ENCODE data around the gene EPB41L4B. TPM values are rescaled to one million over a fixed set of nuclear protein-coding genes. Genes with fewer than 3 reads are reported as not detected.

The EPB41L4B gene
- total and polyA plus RNA-seq, 2 of the 4 experiments (the other 2 are of a cell fraction): 0.36 to 0.54 TPM

DNA sequence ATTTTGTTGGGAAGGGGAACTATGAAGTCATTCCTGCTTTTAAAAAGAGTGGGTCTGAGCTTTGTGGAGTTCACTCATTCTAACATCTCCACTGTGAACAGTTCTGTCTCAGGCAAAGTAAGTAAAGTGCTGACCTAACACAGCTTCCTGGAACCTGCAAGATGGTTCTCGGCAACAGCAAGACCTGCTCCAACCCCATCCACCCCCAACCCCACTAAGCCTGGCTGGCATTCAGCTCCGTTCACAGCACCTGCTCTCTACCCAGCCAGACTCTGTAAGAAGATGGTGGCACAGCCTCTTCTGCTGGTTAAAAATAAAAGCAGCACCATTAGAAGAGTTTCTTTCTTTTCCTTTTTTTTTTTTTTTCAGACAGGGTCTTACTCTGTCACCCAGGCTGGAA lies 42.0 kb downstream of the EPB41L4B start:
- no peak for TF ChIP-seq RCOR1 (IDR thresholded peaks at IDR 0.05; ENCODE audit: insufficient replicate concordance, low read length)
- TF ChIP-seq SMC3 (IDR thresholded peaks at IDR 0.05; ENCODE audit: low read depth, low read length): no peak
- TF ChIP-seq CTCF (conservative IDR thresholded peaks at IDR 0.05; ENCODE audit: low read depth, low read length): no peak
- TF ChIP-seq POLR2A (IDR thresholded peaks at IDR 0.05; ENCODE audit: low read depth, low read length): no peak
- no peak for TF ChIP-seq FOS (IDR thresholded peaks at IDR 0.05; ENCODE audit: low read depth, low read length)
- no peak for TF ChIP-seq RAD21 (IDR thresholded peaks at IDR 0.05; ENCODE audit: low read length)
- TF ChIP-seq MAFK (IDR thresholded peaks at IDR 0.05; ENCODE audit: low read depth, low read length): no peak
- no peak for TF ChIP-seq RFX5 (IDR thresholded peaks at IDR 0.05; ENCODE audit: low read depth, low read length)
- no peak for TF ChIP-seq NFE2L2 (IDR thresholded peaks at IDR 0.05; ENCODE audit: low read depth, low read length)
- TF ChIP-seq, protein P1, sequence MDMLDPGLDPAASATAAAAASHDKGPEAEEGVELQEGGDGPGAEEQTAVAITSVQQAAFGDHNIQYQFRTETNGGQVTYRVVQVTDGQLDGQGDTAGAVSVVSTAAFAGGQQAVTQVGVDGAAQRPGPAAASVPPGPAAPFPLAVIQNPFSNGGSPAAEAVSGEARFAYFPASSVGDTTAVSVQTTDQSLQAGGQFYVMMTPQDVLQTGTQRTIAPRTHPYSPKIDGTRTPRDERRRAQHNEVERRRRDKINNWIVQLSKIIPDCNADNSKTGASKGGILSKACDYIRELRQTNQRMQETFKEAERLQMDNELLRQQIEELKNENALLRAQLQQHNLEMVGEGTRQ (IDR thresholded peaks at IDR 0.05; ENCODE audit: low read depth, low read length): no peak
- no peak for TF ChIP-seq CEBPB (IDR thresholded peaks at IDR 0.05; ENCODE audit: low read depth, low read length)
- TF ChIP-seq BHLHE40 (IDR thresholded peaks at IDR 0.05; ENCODE audit: low read depth, low read length): no peak
- TF ChIP-seq MAZ (IDR thresholded peaks at IDR 0.05; ENCODE audit: borderline replicate concordance, low read depth, low read length): no peak
- TF ChIP-seq, protein P2, sequence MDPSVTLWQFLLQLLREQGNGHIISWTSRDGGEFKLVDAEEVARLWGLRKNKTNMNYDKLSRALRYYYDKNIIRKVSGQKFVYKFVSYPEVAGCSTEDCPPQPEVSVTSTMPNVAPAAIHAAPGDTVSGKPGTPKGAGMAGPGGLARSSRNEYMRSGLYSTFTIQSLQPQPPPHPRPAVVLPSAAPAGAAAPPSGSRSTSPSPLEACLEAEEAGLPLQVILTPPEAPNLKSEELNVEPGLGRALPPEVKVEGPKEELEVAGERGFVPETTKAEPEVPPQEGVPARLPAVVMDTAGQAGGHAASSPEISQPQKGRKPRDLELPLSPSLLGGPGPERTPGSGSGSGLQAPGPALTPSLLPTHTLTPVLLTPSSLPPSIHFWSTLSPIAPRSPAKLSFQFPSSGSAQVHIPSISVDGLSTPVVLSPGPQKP (IDR thresholded peaks at IDR 0.05; ENCODE audit: borderline replicate concordance, low read depth, low read length): no peak
- POLR2A ChIA-PET (ENCODE audit: unreplicated experiment): no interaction called here
- dilution Hi-C loops (cut with HindIII; ENCODE audit: low sequenced_read_pairs, unreplicated experiment): no loop called here
- Histone ChIP-seq H3K18ac (ENCODE audit: low read depth, low read length) (no peak overlapping the region), H3K4ac (ENCODE audit: low read depth, low read length) (no peak overlapping the region), H3K4me1 (ENCODE audit: control insufficient read depth, insufficient read depth, low read length) (no peaks in the 10 kb centered on the region), H3K14ac (replicated peaks; ENCODE audit: low read depth, low read length) (no peak overlapping the region), H4K91ac (ENCODE audit: insufficient read depth, low read depth, low read length) (no peak overlapping the region), H3K27ac (ENCODE audit: insufficient read depth, low read length) (no peak overlapping the region), H2AK5ac (ENCODE audit: low read depth, low read length) (no peak overlapping the region), H3K9ac (ENCODE audit: low read depth, low read length) (no peak overlapping the region), H2BK120ac (ENCODE audit: low read depth, low read length) (no peak overlapping the region), H2BK15ac (ENCODE audit: low read depth, low read length) (no peak overlapping the region), H3K4me2 (ENCODE audit: low read depth, low read length) (no peak overlapping the region), H2AK9ac (replicated peaks; ENCODE audit: low read depth, low read length, poor library complexity) (no peak overlapping the region), H3K27me3 (ENCODE audit: control insufficient read depth, insufficient read depth, low read length) (peaks cover 8% of the 10 kb centered on the region), H2BK20ac (ENCODE audit: low read depth, low read length) (no peak overlapping the region), H3K36me3 (ENCODE audit: control insufficient read depth, insufficient read depth, low read length) (no peaks in the 10 kb centered on the region), H3K79me1 (ENCODE audit: low read depth in 1 of 2, low read length in 2 of 2) (no peaks in the 10 kb centered on the region), H3K4me3 (ENCODE audit: insufficient read depth, low read depth, low read length) (no peak overlapping the region), H3K56ac (ENCODE audit: extremely low read depth, insufficient read depth, low read length) (no peak overlapping the region), H3K23ac (ENCODE audit: low read depth, low read length) (no peak overlapping the region), H2BK5ac (ENCODE audit: low read depth, low read length, poor library complexity, severe bottlenecking) (no peak overlapping the region), H4K8ac (ENCODE audit: low read depth in 2 of 2, low read length in 2 of 2) (no peak overlapping the region), H3K9me1 (ENCODE audit: insufficient read depth, low read length) (no peaks in the 10 kb centered on the region), H3K9me3 (ENCODE audit: control insufficient read depth, insufficient read depth, low read length) (no peaks in the 10 kb centered on the region), H4K20me1 (ENCODE audit: insufficient read depth, low read length) (no peaks in the 10 kb centered on the region), H2AFZ (replicated peaks; ENCODE audit: low read length, poor library complexity) (no peak overlapping the region), H4K5ac (ENCODE audit: low read depth, low read length) (no peak overlapping the region)
- 80% methylated on average over 1 of the region's 2 CpGs; no CpG with 5 or more reads in 1 of the 2 experiments for WGBS, 2 experiments (ENCODE audit: extremely low coverage in 2 of 2, insufficient read length in 1 of 2)
- intact Hi-C loops (cut with micrococcal nuclease): loop anchor here (10.0 kb wide), 1 partner anchor 64 kb away; no protein-coding TSS in a partner anchor
- CTCF ChIA-PET: no interaction called here
- ATAC-seq (ENCODE audit: low read depth): no peak
- DNase-seq: no peak
- in situ Hi-C loops (cut with MboI; ENCODE audit: low sequenced_read_pairs): no loop called here
- no TSS peak for BruUV-seq (replicated peaks)

All from IMR-90 (cell line).